ENCODE data around the gene DHCR24.

Gene DHCR24

GRCh38 chr1:54864460-54865208 is 22.4 kb downstream of the DHCR24 start:
- DNase-seq (ENCODE audit: low spot score) = no peak

- DNase-seq (ENCODE audit: low spot score) = no peak
These were observed 23.7 kb downstream of the DHCR24 start for GRCh38 chr1:54863267-54863665.

DNA sequence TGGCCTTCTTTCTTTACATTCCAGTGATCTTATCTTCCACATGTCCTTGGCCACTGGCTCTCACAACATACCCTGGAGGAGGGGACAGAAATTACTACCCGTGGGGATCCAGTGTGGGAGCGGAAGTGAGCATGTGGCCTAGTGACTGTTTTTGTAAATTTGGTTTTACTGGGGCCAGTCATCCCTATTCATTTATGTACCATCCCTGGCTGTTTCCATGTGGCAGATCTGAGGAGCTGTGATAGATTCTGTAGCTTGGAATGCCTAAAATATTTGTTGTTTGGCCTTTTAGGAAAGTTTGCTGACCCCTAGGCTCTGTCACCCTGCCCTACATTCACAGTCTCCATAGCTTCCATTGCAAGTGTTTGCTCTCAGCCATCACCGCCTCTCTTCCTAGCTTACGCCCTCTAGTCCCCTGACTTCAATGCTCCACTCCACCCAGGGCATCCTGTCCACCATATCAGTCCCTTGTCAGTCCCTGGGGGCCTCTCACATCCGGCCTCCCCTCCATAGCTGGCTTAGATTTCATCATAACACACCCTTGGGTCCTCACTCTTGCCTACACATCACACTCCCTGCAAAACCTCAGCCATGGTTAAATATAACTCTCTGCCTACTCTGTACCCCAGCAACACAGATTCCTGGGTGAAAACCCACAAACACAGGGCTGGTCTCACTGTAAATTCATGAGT is 25.8 kb downstream of the DHCR24 start:
- DNase-seq (ENCODE audit: low spot score) = no peak

GRCh38 chr1:54859700-54860391 is 27.1 kb downstream of the DHCR24 start:
- DNase-seq (ENCODE audit: low spot score) = no peak

DNA sequence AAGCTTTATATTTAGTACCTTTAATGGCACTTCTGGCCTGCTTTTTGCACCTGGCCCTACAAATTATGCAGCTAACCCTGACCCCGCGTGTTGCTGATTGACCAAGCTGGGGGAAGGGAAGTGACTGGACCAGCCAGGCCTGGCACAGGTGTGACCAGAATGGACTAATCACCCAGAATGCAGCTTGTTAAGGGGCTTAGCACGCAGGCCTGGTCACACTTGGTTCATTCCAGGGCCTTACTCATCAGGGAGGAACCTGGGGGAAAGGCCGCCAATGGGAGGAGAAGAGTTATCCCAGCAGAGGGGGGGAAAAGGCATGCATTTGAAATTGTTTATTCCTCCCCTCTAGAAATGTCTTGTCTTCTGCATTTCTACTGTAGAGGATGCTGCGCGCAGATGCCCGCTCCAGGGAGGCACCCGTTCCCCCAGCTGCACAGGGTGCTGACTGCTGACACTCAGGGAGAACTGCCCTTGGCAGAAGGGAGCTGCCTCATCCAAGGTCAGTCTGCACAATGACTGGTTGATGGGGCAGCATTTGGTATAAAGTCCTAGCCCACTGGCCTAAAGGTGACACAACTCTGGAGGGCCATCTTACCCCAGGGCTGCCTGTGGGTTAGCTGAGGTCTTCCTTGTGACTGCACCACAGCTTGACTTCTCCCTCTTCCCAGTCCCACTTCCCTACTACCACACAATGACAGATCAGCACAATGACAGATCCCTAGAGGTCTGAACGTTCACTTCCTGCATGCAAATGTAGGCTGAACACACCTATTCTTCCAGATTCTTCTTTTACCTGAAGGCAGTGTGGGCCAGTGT is 29.0 kb downstream of the DHCR24 start:
- DNase-seq (ENCODE audit: low spot score) = no peak

DNA sequence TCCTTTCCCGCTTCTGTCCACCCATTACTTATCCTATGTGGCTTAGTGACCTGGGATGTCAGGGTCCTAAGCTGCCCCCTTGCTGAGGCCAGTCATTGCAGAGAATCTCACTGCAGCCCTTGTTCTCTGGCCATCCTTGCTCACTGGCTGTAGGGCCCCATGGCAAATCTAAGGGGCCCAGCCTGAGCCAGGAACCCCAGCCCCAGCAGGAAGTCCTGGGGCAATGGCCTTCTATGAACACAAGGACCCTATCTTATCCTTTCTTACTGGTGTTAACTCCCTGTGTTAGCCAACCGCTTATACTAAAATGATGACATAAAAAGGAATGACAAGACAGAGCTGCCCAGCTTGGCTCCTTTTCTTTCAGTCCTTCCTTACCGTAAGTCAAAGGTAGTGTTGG is 29.9 kb downstream of the DHCR24 start:
- DNase-seq (ENCODE audit: low spot score) = no peak

GRCh38 chr1:54854381-54855020 is 32.5 kb downstream of the DHCR24 start:
- no peak for DNase-seq (ENCODE audit: low spot score)

DNA sequence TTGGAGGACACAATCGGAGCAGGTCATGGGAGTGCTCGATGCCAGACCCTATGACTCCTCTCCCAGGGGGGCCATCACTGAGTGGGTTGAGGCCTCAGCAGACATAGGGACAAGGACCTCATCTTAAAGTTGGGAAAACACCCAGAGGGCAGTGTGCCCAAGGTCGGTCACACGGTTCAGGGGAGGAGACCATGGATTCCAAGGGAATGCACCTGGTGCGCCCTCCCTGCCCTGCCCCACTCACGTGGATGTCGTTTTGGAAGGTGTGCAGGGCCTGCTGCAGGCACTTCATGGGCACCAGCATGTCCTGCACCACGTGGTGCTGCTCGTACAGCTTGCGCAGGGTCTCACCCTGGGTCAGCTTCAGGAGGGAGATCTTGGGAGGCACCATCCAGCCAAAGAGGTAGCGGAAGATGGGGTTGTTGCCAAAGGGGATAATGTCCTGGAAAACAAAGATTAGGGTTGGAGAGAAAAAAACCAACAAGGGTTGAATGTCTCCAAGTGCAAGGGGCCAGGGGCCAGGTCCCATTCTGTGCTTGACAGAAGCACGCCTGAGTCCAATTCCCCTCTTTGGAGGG is 33.1 kb downstream of the DHCR24 start:
- DNase-seq (ENCODE audit: low spot score) = no peak

- no peak for DNase-seq (ENCODE audit: low spot score)
These were observed 33.8 kb downstream of the DHCR24 start for GRCh38 chr1:54853096-54853792.

DNA sequence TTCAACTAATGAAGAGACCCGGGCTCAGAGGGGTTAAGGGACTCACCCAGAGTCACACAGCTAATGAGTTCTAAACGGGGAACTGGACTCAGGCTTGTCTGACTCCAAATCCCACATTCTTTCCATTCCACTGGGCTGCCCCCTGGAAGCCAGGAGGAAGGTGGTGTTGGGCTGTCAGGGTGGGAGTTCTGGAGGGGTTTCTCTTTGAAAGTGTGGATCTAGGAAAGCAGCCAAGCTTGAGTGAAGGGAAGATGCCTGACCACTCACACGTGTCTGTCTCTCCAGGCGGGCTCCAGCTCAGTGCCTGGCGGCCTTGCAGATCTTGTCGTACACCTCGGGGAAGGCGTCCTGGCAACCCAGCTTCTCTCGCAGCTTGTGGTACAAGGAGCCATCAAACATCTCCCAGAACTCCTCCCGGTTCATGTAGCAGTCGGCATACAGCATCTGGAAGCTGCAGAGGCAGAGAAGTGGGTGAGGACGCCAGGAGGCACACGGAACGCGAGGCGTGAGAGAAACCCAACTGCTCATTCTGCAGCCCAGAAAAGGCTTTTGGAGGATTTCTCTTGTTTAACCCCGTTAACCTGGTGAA is 35.0 kb downstream of the DHCR24 start:
- no peak for DNase-seq (ENCODE audit: low spot score)

- no peak for DNase-seq (ENCODE audit: low spot score)
These were observed 35.6 kb downstream of the DHCR24 start for GRCh38 chr1:54851406-54851805.

GRCh38 chr1:54850737-54851136 is 36.3 kb downstream of the DHCR24 start:
- no peak for DNase-seq (ENCODE audit: low spot score)

DNA sequence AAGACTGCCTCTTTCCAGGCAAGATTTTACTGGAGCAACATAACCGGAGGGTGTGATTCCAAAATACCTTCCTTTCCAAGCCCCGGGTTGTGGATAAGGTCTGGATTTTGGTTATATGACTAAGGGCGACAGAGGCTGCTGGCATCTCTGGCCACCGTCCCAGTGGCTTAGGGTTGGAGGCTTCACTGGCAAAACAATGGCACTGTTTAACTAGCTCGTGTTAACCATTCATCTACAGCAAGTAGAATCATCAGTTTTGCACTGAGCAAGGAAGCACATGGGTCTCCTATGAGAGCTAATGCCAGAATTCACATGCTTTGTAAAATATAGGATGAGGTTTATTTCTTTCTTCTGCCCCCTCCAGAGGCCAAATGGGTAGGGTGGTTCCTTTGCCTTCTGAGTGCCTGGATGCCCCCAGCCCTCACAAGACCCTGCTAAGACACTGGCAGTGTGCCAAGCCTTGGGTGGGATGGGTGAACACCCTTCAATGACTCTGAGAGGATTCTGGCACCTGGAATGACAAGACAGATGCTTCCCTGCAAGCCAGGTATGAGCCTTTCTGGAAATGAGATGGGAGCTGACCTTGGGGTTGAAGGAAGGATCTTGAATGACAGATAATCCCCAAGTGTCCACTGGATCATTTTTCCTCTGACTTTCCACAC is 36.8 kb downstream of the DHCR24 start:
- DNase-seq (ENCODE audit: low spot score) = no peak

DNA sequence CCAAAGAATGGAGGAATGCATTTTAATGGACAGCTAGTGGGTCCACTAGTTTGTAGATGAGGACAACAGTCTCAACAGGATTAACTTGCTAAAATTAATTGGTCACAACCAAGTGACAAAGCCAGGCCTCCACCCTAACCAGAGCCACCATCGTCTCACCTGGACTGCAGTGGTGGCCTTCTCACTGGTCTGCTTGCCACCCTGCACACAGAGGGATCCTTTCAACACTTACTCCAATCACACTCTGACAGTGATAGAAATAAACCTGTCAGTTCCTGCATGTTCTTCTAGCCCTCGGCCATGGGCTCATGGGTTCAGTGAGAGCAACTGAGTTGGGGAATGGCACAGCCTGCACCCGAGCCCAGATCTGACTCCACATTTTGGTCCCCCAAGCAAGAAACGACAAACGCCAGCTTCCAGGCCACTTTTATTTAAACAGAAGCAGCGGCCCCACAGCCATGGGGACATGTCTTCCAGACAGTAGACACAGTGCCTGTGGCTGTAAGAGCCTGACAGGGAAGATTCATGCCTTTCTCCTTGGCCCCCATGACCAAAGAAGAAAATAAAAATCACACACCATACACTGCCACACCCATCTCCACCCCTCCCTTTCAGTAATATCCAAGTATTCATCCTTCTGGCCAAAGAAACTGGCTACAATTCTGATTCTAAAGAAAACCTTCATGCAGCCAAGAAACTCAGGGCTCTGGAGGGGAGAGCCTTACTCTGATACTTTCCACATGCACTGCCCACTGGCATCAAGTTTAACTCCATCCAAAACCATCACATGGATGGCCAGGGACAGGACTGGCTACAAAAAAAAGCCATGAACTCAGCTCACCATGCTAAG is 37.6 kb downstream of the DHCR24 start:
- no peak for DNase-seq (ENCODE audit: low spot score)

GRCh38 chr1:54848134-54848948 is 38.7 kb downstream of the DHCR24 start:
- no peak for DNase-seq (ENCODE audit: low spot score)

GRCh38 chr1:54846716-54847284 is 40.2 kb downstream of the DHCR24 start:
- DNase-seq (ENCODE audit: low spot score) = no peak

GRCh38 chr1:54846301-54846700 is 40.7 kb downstream of the DHCR24 start:
- DNase-seq (ENCODE audit: low spot score) = no peak

DNA sequence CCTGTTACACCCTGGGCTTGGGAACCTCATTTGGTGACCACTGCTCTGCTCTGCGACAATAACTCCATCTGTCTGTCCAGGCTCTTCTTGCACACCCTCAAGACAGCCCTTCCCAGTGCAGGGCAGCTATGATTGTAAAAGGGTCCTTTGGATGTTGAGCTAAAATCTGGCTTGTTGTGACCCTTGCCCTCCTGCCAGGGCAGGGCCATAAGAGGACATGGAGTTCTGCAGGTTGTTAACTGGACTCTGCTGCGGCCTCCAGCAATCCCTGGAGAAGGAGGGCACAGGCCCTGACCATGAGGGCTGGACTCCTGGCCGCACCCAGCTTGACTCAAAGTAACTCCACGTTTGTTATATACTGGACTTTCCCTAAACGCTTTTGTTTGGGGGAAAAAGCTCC is 41.2 kb downstream of the DHCR24 start:
- DNase-seq (ENCODE audit: low spot score) = no peak
